ENCODE measurements around the gene PRX. TPM values are rescaled to one million over a fixed set of nuclear protein-coding genes. Genes with fewer than 3 reads are reported as not detected.

The PRX gene
- total and polyA plus RNA-seq, 2 of the 13 experiments (the other 11 are each of a cell fraction or from before 2014, with no cell fraction given), result 0.66 TPM

GRCh38 chr19:40461669-40462221 is 48.6 kb upstream of the PRX start (continued):
- TF ChIP-seq THAP9 (CRISPR knock-in tag; IDR thresholded peaks at IDR 0.05; ENCODE audit: borderline replicate concordance) (no peak; the same call in 1 of the 2 replicates), PRDM10 (CRISPR knock-in tag; IDR thresholded peaks at IDR 0.05; ENCODE audit: low read depth) (no peak), GTF2F1 (IDR thresholded peaks at IDR 0.05; ENCODE audit: low read length) (no peak), ZBTB26 (CRISPR knock-in tag; IDR thresholded peaks at IDR 0.05; ENCODE audit: borderline replicate concordance) (peak; percentile 41; the same call in 1 of the 2 replicates), EEA1 (CRISPR knock-in tag; IDR thresholded peaks at IDR 0.05; ENCODE audit: borderline replicate concordance) (no peak), SMAD9 (CRISPR knock-in tag; IDR thresholded peaks at IDR 0.05) (no peak), TRIM24 (CRISPR knock-in tag; IDR thresholded peaks at IDR 0.05) (no peak), HIVEP1 (CRISPR knock-in tag; IDR thresholded peaks at IDR 0.05) (no peak), TEAD2 (CRISPR knock-in tag; IDR thresholded peaks at IDR 0.05) (no peak), TCF7L2 (IDR thresholded peaks at IDR 0.05; ENCODE audit: low read depth, low read length) (no peak), JUN (CRISPR knock-in tag; IDR thresholded peaks at IDR 0.05) (no peak), PLRG1 (conservative IDR thresholded peaks at IDR 0.05) (no peak)
- TF ChIP-seq, protein P1, sequence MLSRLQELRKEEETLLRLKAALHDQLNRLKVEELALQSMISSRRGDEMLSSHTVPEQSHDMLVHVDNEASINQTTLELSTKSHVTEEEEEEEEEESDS (CRISPR knock-in tag; IDR thresholded peaks at IDR 0.05; ENCODE audit: borderline replicate concordance), result no peak
- TF ChIP-seq, protein P2, sequence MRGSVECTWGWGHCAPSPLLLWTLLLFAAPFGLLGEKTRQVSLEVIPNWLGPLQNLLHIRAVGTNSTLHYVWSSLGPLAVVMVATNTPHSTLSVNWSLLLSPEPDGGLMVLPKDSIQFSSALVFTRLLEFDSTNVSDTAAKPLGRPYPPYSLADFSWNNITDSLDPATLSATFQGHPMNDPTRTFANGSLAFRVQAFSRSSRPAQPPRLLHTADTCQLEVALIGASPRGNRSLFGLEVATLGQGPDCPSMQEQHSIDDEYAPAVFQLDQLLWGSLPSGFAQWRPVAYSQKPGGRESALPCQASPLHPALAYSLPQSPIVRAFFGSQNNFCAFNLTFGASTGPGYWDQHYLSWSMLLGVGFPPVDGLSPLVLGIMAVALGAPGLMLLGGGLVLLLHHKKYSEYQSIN (CRISPR knock-in tag; IDR thresholded peaks at IDR 0.05; ENCODE audit: borderline replicate concordance), result no peak
- TF ChIP-seq, protein P3, sequence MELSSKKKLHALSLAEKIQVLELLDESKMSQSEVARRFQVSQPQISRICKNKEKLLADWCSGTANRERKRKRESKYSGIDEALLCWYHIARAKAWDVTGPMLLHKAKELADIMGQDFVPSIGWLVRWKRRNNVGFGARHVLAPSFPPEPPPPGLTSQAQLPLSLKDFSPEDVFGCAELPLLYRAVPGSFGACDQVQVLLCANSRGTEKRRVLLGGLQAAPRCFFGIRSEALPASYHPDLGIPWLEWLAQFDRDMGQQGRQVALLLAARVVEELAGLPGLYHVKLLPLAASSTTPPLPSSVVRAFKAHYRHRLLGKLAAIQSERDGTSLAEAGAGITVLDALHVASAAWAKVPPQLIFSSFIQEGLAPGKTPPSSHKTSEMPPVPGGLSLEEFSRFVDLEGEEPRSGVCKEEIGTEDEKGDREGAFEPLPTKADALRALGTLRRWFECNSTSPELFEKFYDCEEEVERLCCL (CRISPR knock-in tag; IDR thresholded peaks at IDR 0.05; ENCODE audit: borderline replicate concordance), result no peak
- TF ChIP-seq, protein P4, sequence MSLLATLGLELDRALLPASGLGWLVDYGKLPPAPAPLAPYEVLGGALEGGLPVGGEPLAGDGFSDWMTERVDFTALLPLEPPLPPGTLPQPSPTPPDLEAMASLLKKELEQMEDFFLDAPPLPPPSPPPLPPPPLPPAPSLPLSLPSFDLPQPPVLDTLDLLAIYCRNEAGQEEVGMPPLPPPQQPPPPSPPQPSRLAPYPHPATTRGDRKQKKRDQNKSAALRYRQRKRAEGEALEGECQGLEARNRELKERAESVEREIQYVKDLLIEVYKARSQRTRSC (CRISPR knock-in tag; IDR thresholded peaks at IDR 0.05; ENCODE audit: low read depth), result no peak

Measured in HepG2 (cell line).